Gastrocnemius medialis (tissue), 4 donors: ENCODE data around the gene SND1. TPM values are rescaled to one million over a fixed set of nuclear protein-coding genes. Genes with fewer than 3 reads are reported as not detected.

ENCODE experiments used
- ATAC-seq, 2 donors: fragments of 150-250 bp; one replicate each; pipeline ENCODE4 v1.9.1; 2016
- DNase-seq, 2 donors: peaks; one replicate each; pipeline ENCODE4 v3.0.0-alpha.2; 2019
- H3K27ac ChIP-seq, 4 donors: fragments of 200-600 bp; sonication (generic); 1 replicate in 1 of 4; 2 replicates in 3 of 4; pipeline ENCODE4 v1.5.1; 2016 to 2018; ENCODE audit warnings: mild to moderate bottlenecking in 2 of 4, moderate library complexity in 1 of 4
- H3K27me3 ChIP-seq, 3 donors: fragments of 200-600 bp; sonication (generic) in 2 of 3; 1 replicate in 1 of 3; 2 replicates in 2 of 3; pipeline versions ENCODE4 v1.5.1 to v1.6.0; 2016 to 2019; ENCODE audit warnings: mild to moderate bottlenecking in 1 of 3, moderate library complexity in 1 of 3
- H3K36me3 ChIP-seq, 2 donors: fragments of 200-600 bp; sonication (generic) in 1 of 2; one replicate each; pipeline ENCODE4 v1.5.1; 2017 to 2018
- H3K4me1 ChIP-seq, 2 donors: fragments of 200-600 bp; sonication (generic) in 1 of 2; one replicate each; pipeline ENCODE4 v1.5.1; 2016 to 2017; ENCODE audit warnings: mild to moderate bottlenecking in 2 of 2
- H3K4me3 ChIP-seq, 4 donors: fragments of 200-600 bp; sonication (generic) in 3 of 4; 1 replicate in 1 of 4; 2 replicates in 3 of 4; pipeline ENCODE4 v1.5.1; 2016 to 2019; ENCODE audit warnings: mild to moderate bottlenecking in 2 of 4
- H3K9me3 ChIP-seq, 3 donors: fragments of 200-600 bp; sonication (generic) in 2 of 3; 1 replicate in 1 of 3; 2 replicates in 2 of 3; pipeline ENCODE4 v1.5.1; 2016 to 2019
- CTCF ChIP-seq, 5 experiments: fragments of 450-650 bp in 3 of 5; fragments of 200-600 bp in 2 of 5; sonication (generic) in 2 of 5; IDR thresholded peaks in 4 of 5; conservative IDR thresholded peaks in 1 of 5; 1 replicate in 4 of 5; 2 replicates in 1 of 5; pipeline ENCODE4 v1.5.1; 2016 to 2019; ENCODE audit warnings: antibody characterized with exemption in 5 of 5, mild to moderate bottlenecking in 3 of 5, moderate library complexity in 3 of 5
- POLR2A ChIP-seq, 2 donors: fragments of 450-650 bp; IDR thresholded peaks; one replicate each; pipeline ENCODE4 v1.6.1; 2017; ENCODE audit warnings: antibody characterized with exemption in 2 of 2, mild to moderate bottlenecking in 2 of 2, moderate library complexity in 2 of 2
- in situ Hi-C, 4 donors: fragments of 200-750 bp; cut with MboI; loops; one replicate each; pipeline versions ENCODE4 v1.15.0 to v1.8.0; 2017; ENCODE audit warnings: low sequenced_read_pairs in 4 of 4
- intact Hi-C: fragments of 100-400 bp; cut with DNase I; formaldehyde crosslinking; loops from one replicate; pipeline ENCODE4 v1.15.1; 2023; ENCODE audit warnings: low total_unique reads
- total RNA-seq, 4 donors: library from RNA; depleted of rRNA; stranded (reverse); fragments of >200 nt; gene quantifications; one replicate each; pipeline versions ENCODE4 v1.1.0 to v1.2.3, GENCODE V29; 2016

SND1 gene
- total RNA-seq, 4 donors from 2014 or later, result 30.4 to 73.0 (median 50.3) TPM

GRCh38 chr7:128029405-128029995 lies 377.5 kb downstream of the SND1 start:
- in situ Hi-C loops, result no loop called here
- DNase-seq (no peak), ATAC-seq (no peak)
- H3K4me1 ChIP-seq, result peaks cover 8 to 15% of the 10 kb centered on the region in 2 donors
- no peaks in the 10 kb centered on the region for H3K9me3 ChIP-seq
- H3K27ac ChIP-seq, result no peak overlapping the region
- intact Hi-C loops, result no loop called here
- no peak for TF ChIP-seq CTCF (IDR thresholded peaks at IDR 0.05 in 4 of 5, conservative IDR thresholded peaks at IDR 0.05 in 1 of 5)
- TF ChIP-seq POLR2A (IDR thresholded peaks at IDR 0.05), result no peak
- H3K36me3 ChIP-seq, result no peaks in the 10 kb centered on the region
- no peak overlapping the region for H3K4me3 ChIP-seq
- peaks cover 0 to 3% (median 0%) of the 10 kb centered on the region in 3 donors for H3K27me3 ChIP-seq

- Histone ChIP-seq H3K36me3 (no peaks in the 10 kb centered on the region), H3K27ac (no peak overlapping the region), H3K27me3 (peaks cover 0 to 3% (median 0%) of the 10 kb centered on the region in 3 donors), H3K4me3 (peak overlapping the region in 2 of 4 donors; percentile 45 to 57), H3K4me1 (peaks cover 8 to 18% of the 10 kb centered on the region in 2 donors), H3K9me3 (no peaks in the 10 kb centered on the region)
- no peak for ATAC-seq
- no peak for TF ChIP-seq POLR2A (IDR thresholded peaks at IDR 0.05)
- no peak for TF ChIP-seq CTCF (IDR thresholded peaks at IDR 0.05 in 4 of 5, conservative IDR thresholded peaks at IDR 0.05 in 1 of 5)
- DNase-seq, result no peak
- intact Hi-C loops (loop anchor here (5.0 to 10.0 kb wide), 3 partner anchors 175 to 443 kb away; partner anchors contain the start of genes ARF5 and GCC1), in situ Hi-C loops (no loop called here)
Measured at GRCh38 chr7:128030263-128030653, 378.3 kb downstream of the SND1 start.

GRCh38 chr7:128030654-128031611 lies 378.9 kb downstream of the SND1 start, which contains the start of gene LRRC4:
Gene LRRC4 (minus strand): TSS chr7:128031437. CDS start chr7:128030640, 797 bp downstream.
- DNase-seq, result no peak
- intact Hi-C loops, result loop anchor here (5.0 to 10.0 kb wide), 3 partner anchors 174 to 444 kb away; partner anchors contain the start of genes ARF5 and GCC1
- Histone ChIP-seq H3K27ac (no peak within 1 kb of the TSS), H3K27me3 (peaks cover 0 to 3% (median 0%) of the 10 kb centered on the region in 3 donors), H3K9me3 (no peaks in the 10 kb centered on the region), H3K4me3 (peak within 1 kb of the TSS; percentile 45 to 70 (median 60)), H3K36me3 (no peaks in the 10 kb centered on the region), H3K4me1 (peaks cover 8 to 12% of the 10 kb centered on the region in 2 donors)
- peak; percentile 31 to 34 for ATAC-seq
- TF ChIP-seq CTCF (IDR thresholded peaks at IDR 0.05 in 4 of 5, conservative IDR thresholded peaks at IDR 0.05 in 1 of 5) (peak in 1 of 5 experiments; percentile 20), POLR2A (IDR thresholded peaks at IDR 0.05) (no peak)
- in situ Hi-C loops, result no loop called here

GRCh38 chr7:128031901-128032604 lies 380.1 kb downstream of the SND1 start:
- H3K36me3 ChIP-seq, result no peaks in the 10 kb centered on the region
- peak in 2 of 5 experiments; percentile 13 to 30 for TF ChIP-seq CTCF (IDR thresholded peaks at IDR 0.05 in 4 of 5, conservative IDR thresholded peaks at IDR 0.05 in 1 of 5)
- TF ChIP-seq POLR2A (IDR thresholded peaks at IDR 0.05), result peak; percentile 22 to 23
- intact Hi-C loops, result loop anchor here (5.0 to 10.0 kb wide), 3 partner anchors 173 to 445 kb away; partner anchors contain the start of genes ARF5 and GCC1
- H3K4me3 ChIP-seq, result peak overlapping the region; percentile 45 to 70 (median 56)
- H3K9me3 ChIP-seq, result no peaks in the 10 kb centered on the region
- in situ Hi-C loops, result no loop called here
- H3K27ac ChIP-seq, result no peak overlapping the region
- peaks cover 0 to 3% (median 0%) of the 10 kb centered on the region in 3 donors for H3K27me3 ChIP-seq
- ATAC-seq (peak; percentile 80 to 90), DNase-seq (peak in 1 of 2 donors; percentile 25)
- H3K4me1 ChIP-seq, result peaks cover 3 to 8% of the 10 kb centered on the region in 2 donors
